NCI-H526 treated with DMSO at 0.1 percent for 48 hours (cell line): ENCODE results near the gene HSPG2.
"Not testable (repeated sequence)": the region's sequence is repeated elsewhere in the genome, so short reads cannot be mapped to it uniquely, and the experiment has no call there.

Experiments used
- DNase-seq: peaks from one replicate; lab custom pipeline; 2025; lab: John Stamatoyannopoulos, UW

The HSPG2 gene

DNA sequence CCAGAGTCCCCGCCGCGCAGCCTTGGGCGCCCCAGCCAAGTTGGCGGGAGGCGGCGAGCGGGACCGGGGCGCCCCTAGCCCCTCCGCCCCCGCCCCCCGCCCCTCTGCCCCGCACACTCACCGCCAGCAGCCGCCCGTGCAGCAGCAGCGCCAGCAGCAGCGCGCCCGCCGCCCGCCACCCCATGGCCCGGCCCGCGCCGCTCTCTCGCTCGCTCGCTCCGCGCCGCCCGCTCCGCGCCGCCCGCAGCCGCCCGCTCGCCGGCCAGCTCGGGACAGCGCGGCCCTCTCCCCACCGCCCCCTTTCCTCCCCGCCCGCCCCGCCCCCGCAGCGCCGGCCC lies at the start of gene HSPG2:
Gene HSPG2 (minus strand): TSS at position 277 of the 338 bp plus-strand sequence. CDS start 93 bp downstream, at position 184.
- DNase-seq, result no peak

- not testable (repeated sequence) for DNase-seq
These were observed 49.3 kb upstream of the HSPG2 start for GRCh38 chr1:21986386-21986785.

DNA sequence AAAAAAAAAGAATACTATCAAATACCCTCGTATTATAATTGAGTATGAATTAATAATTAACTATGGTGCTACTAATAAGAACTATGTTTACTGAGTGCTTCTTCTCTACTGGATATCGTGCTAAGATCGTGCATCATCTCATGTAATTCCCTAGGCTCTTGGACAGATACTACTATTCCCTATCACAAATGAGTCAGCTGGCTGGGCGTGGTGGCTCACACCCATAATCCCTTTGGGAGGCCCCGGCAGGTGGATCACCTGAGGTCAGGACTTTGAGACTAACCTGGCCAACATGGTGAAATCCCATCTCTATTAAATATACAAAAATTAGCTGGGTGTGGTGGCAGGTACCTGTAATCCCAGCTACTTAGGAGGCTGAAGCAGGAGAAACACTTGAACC lies 48.8 kb upstream of the HSPG2 start:
- DNase-seq, result not testable (repeated sequence)

DNA sequence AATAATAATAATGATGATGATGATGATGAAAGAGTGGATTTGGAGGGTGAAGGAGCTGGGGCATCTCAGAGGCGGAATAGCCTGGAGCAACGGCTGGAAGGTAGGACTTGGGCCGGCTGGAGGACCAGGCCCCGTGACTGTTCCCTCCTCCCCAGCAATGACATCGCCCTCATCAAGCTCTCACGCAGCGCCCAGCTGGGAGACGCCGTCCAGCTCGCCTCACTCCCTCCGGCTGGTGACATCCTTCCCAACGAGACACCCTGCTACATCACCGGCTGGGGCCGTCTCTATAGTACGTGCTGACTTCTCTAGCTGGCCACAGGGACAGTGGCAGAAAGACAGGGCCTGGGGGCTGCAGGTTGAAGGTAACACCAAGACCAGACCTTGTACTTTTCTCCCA lies 46.4 kb upstream of the HSPG2 start:
- not testable (repeated sequence) for DNase-seq

DNA sequence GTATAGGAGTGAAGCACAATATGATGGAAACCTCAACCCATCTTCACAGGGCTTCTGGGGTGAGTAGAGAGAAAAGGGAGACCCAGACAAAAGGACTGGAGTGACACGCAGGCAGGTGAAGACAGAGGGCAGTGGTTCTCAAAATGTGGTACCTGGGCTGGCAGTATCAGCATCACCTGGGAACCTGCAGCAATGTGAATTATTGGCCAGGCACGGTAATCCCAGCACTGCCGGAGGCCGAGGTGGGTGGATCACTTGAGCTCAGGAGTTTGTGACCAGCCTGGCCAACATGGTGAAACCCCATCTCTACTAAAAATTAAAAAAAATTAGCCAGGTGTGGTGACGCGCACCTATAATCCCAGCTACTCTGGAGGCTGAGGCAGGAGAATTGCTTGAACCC lies 45.0 kb upstream of the HSPG2 start:
- DNase-seq, result not testable (repeated sequence)

- DNase-seq, result not testable (repeated sequence)
These were observed 44.1 kb upstream of the HSPG2 start for GRCh38 chr1:21981253-21981652.

DNA sequence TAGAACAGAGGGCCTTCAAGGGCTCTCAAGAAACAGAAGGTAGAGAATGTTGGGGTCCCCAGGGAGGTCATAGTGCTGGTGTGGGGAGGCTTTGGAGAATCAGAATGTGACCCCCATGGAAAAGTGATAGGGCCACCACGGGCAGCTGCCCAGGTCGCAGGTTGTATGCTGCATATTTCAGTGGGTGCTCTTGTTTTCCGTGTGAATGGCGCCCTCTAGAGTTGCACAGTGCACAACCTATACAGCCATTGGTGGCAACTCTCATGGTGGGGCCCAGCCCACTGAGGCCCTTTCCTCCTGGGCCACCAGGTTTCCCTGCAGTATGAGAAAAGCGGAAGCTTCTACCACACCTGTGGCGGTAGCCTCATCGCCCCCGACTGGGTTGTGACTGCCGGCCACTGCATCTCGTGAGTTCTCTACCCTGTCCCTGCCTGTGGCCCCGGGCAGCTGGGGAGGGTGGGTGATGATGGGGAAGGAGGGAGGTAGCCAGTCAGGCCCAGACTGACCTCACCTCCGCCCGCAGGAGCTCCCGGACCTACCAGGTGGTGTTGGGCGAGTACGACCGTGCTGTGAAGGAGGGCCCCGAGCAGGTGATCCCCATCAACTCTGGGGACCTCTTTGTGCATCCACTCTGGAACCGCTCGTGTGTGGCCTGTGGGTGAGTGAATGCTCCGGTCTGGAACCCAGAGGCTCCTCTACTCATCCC lies 43.6 kb upstream of the HSPG2 start:
- DNase-seq, result not testable (repeated sequence)

DNA sequence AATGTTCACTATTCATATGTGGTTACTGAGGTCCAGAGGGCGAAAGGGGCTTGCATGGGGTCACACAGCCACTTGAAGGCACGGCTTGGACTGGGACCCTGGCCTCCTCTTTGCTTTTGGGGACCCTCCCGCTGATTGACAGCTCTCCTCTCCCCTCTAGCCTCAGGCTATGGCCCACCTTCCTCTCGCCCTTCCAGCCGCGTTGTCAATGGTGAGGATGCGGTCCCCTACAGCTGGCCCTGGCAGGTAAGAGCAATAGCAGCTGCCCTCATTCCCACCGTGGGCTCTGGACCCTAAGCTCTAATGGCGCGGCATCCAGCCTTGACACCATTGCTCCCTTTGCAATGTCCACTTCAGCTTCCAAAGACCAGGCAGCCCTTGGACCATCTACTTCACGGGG lies 41.1 kb upstream of the HSPG2 start:
- not testable (repeated sequence) for DNase-seq

- not testable (repeated sequence) for DNase-seq
These were observed 39.7 kb upstream of the HSPG2 start, which contains the start of gene CELA3B for GRCh38 chr1:21976703-21977239. Gene CELA3B, plus strand, starts transcription at chr1:21977022. Its CDS starts 18 bp downstream, at chr1:21977040.

- DNase-seq, result not testable (repeated sequence)
These were observed 38.2 kb upstream of the HSPG2 start for GRCh38 chr1:21975296-21975695.

GRCh38 chr1:21974699-21975098 lies 37.6 kb upstream of the HSPG2 start:
- DNase-seq, result peak; percentile 9

GRCh38 chr1:21973948-21974347 lies 36.8 kb upstream of the HSPG2 start:
- DNase-seq, result not testable (repeated sequence)

DNA sequence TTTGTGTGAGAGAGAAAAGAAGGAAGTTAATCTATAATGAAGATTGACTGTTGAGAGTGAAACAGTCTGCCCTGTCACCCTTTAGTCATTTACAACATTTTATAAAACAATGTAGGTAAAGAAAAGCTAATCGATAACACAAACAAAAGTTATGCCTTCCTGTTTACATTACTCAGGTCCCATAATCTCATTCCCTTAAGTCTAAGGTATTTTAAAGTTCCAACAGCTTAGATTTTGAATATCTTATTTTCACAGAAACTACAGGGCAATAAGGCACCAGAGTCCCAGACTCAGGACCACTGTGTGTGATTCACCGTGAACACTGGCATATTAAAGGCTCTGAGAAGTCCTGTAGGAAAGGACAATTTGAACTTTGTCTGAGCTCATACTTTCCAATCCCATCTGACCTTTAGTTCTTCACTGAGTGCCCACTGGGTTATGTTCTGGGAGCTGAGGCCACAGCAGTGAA lies 35.9 kb upstream of the HSPG2 start:
- not testable (repeated sequence) for DNase-seq

DNA sequence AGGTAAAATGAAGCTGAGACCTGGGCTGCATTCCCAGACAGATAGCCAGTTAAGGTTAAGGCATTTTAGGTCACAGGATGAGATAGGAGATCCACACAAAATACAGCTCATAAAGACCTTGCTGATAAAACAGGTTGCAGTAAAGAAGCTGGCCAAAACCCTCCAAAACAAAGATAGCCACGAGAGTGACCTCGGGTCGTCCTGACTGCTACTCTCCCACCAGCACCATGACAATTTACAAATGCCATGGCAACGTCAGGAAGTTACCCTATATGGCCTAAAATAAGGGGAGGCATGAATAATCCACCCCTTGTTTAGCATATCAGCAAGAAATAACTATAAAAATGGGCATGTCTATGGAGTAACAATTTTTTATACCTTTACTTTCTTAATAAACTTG lies 33.4 kb upstream of the HSPG2 start:
- not testable (repeated sequence) for DNase-seq

DNA sequence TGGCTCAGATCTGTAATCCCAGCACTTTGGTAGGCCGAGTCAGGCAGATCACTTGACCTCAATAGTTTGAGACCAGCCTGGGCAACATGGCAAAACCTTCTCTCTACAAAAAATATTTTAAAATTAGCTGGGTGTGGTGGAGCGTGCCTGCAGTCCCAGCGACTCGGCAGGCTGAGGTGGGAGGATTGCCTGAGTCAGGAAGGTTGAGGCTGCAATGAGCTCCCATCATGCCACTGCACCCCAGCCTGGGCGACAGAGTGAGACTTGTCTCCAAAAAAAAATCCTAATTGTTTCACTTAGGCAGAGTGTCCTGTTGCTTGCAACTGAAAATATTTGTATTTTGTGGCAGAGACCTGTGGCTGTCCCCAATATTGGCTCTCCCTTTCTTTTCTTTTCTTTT lies 32.0 kb upstream of the HSPG2 start:
- not testable (repeated sequence) for DNase-seq

GRCh38 chr1:21967216-21967615 lies 30.1 kb upstream of the HSPG2 start:
- not testable (repeated sequence) for DNase-seq

DNA sequence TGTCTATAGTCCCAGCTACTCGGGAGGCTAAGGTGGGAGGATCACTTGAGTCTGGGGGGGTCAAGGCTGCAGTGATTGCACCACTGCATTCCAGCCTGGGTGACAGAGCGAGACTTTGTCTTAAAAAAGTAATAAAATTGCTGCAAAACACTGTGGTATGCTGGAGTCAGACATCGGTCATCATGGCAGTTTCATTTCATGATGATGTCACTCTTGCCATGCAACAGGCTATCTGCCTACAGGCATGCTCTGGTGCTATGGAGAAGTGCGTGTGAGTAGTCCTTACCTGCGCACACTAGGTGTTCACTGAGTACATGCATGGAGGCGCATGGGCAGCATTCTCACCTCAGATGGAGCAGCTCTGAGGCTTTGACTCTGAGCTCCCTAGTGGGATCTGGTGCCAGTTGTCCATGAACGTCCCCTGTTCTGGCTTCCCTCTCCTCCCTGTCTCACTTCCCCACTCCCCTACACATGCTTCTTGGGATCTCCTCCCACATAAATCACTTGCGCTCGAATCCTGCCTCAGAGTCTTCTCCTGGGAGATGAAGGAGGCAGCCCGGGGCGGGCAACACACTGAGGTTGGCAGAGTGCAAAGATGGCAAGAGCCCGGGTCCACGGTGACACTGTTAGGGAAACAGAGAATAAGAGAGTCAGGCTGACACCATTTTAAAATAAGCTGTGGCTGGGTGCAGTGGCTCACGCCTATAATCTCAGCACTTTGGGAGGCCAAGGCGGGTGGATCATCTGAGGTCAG lies 29.3 kb upstream of the HSPG2 start:
- no peak for DNase-seq

DNA sequence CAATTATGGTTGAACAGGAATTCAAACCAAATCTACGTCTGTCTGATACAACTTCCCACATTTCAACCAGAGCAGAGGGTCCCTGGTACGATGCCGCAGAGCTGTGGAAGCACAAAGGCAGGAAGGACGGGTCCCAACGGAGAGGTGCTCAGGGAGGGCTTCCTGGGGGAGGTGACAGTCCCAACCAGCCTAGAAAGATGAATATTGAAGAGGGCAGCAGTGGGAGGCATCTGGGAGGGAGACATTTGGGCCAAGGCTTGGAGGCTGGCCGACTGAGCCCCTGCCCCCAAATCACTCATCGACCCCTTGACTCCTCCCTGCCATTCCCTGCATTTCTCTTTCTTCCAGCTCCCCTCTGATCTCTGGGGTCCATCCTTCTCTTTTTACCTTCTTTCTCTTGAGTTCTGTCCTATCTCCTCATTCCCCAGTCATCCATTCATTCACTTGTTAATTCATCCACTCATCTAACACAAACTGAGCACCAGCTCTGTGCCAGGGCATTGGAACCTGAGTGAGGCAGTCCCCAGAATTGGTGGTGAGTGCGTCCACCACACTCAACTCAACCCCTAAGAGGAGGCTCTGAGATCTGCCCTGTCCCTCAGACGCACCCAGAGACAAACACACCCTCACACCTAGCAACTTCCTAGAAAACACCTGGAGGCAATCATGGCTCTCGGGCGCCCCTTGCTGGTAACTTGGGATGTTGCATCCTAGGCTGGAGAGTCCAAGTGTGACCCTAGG lies 26.5 kb upstream of the HSPG2 start:
- DNase-seq, result peak; percentile 18

- DNase-seq, result no peak
These were observed 24.7 kb upstream of the HSPG2 start for GRCh38 chr1:21961799-21962198.

DNA sequence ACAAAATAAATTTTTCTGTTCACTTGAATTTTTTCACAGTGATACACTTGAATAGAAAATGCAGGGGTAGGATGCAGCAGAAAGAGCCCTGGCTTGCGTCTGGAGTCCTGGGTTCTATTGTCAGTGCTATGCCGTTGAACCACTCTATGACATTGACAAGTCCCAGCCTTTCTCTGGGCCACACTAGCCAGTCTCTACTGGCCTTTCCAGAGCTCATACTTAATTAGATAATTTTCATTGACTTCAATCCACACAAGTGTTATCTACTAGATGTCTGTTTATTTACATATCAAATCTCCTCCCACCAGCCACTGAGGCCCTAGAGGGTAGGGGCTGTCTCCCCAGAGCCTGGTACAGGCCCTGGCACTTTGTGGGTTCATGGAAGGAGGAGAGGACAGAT lies 24.2 kb upstream of the HSPG2 start:
- no peak for DNase-seq

- no peak for DNase-seq
These were observed 19.8 kb upstream of the HSPG2 start for GRCh38 chr1:21956720-21957552.
